DMS53 (cell line): Measurements from ENCODE around the gene UBE2H.

Experiments
- DNase-seq: peaks from one replicate; lab custom pipeline; 2025; lab: John Stamatoyannopoulos, UW

The UBE2H gene

DNA sequence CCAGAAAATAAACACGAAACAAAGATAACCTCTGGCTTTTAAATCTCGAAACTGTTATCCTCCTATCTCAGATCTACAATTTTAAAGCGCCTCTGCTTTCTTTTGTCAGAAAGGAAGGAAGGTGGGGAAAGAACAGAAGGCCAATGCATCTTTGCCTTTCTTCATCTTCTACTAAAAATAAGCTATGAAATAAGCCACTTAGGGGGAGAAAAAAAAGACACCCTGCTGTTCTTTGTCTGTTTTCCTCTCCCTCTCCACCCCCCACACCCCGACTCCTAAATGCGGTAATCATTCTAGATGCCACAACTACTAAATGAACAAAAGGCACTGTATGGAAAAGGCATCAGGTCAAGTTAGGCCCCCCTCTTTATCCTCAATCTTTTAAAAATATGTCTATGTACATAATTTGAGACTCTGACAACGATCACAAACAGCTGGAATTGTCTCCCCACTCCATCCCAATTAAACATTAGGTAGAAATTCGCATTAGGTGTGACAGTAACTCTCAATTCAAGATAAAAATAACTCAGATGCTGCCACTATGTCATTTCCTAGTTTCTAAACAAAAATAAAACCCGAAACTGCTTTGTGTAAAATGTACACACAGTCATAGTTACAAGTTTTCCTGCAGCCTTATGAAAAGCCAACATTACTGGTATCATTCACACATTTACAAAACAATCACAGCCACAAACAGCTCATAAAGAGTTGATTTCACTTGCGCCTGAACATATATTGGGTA, 2.4 kb downstream of the UBE2H start:
- peak; percentile 24 for DNase-seq

DNA sequence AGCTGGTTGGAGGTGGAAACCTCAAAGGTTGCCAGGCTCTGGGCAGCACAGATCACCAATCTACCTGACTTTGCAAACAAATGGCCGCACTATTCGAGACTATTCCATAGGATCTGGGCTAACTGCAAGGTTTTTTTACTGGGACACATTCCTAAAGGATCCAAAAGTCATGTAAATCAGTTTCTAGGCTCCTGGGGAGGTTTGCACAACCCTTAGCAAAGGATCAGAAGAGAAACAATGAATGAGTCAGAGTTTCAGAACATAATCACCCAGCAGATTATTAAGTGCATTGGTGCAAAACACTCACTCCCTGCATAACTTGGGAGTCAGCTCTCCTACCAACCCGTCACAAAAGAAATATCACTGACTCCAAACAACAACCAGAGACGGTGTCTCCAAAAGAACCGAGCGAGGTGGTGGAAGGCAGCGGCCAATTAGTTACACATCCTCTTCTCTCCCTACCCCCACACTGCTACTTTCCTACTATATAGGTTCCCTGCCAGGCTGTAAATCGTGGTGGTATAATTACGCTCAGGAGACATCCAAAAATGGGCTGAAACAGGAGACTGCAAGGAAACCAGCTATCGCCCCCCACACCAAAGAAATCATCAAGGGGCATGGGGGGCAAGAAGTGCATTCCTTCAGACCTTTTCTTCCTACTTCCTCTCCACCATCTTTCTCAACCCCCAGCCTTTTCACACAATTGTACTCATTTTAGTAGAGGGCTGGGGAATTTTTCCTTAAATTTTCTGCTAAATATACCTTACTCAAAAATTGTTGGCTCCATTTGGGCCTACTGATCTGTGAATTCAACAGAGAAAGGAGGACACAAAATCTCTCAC, 3.2 kb downstream of the UBE2H start:
- DNase-seq: peak; percentile 84

DNA sequence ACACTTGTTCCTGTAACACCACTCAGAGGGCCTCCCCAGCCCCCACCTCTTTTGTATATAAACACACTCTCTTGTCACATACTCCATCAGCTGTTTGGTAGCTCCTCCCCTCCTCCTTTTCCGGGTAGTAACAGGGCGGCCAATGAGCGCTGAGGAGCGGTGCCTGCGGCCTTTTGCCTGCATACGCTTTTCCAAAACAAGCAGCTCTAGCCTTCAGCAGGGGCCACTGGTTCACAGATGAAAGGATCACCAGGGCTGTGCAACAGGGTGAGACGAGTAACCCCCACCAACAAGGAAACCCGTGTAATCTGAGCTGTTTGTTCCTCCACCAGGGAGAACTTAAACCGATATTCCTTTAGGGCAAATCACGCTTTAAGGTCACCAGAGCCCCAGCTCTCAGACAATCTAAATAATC, 3.9 kb downstream of the UBE2H start:
- peak; percentile 98 for DNase-seq

DNA sequence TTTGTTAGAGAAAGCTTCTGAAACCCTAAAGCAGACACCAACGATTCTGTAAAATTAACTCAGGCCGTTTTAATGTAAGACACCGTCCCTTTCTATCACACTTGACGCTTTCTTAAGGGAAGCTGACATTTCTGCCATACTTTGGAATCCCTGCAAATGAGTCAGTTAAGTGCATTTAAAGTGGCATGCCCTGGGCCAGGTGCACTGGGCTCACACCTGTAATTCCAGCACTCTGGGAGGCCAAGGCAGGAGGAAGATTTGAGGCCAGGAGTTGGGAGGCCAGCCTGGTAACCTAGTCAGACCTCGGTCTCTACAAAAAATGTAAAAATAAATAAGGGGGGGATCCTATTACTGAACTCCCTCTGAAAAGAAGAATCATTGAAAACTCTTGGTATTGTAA, 4.4 kb downstream of the UBE2H start:
- DNase-seq: no peak

DNA sequence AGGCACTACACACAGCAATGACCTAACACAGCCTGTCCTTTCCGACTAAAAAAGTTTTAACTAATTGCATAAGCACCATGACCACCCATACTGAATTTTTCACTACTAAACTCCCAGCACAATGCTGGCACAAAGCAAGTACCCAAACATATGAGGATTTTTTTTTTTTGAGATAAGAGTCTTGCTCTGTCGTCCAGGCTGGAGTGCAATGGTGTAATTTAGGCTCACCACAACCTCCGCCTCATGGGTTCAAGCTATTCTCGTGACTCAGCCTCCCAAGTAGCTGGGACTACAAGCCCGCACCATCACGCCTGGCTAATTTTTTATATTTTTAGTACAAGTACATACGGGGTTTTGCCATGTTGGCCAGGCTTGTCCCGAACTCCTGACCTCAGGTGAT, 5.1 kb downstream of the UBE2H start:
- DNase-seq: no peak

DNA sequence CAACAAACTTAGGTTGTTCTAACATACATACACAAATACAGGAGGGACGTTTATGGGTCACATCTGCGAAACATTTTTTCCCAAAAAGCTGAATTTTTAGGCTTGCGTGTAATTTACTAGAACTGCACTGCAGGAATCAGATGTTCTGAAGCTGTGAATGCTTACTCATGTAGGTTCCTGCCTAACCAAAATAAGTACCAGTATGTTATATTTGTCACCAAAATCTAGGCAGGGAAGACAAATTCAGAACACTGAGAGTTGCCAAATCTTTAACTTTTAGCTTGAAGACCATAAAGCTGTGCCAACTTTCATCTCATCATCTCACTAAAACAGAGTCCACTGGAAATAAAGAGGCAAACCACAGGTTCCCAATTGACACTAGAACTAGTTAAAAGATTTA, 5.7 kb downstream of the UBE2H start:
- no peak for DNase-seq

DNA sequence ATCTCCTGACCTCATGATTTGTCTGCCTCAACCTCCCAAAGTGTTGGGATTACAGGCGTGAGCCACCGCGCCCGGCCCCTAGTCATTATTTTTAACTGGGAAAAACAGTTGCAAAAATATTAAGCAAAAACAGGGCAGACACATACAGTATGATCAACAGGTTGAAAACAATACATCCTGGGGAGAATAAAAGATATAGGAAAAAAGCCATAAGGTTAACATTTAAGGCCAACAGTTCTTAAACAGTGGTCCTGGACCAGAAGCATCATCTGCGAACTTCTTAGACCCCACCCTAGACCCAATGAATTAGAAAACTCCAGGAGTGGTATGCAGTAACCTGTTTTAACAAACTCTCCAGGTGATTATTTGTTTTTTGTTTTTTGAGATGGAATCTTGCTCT, 6.5 kb downstream of the UBE2H start:
- DNase-seq: no peak

DNA sequence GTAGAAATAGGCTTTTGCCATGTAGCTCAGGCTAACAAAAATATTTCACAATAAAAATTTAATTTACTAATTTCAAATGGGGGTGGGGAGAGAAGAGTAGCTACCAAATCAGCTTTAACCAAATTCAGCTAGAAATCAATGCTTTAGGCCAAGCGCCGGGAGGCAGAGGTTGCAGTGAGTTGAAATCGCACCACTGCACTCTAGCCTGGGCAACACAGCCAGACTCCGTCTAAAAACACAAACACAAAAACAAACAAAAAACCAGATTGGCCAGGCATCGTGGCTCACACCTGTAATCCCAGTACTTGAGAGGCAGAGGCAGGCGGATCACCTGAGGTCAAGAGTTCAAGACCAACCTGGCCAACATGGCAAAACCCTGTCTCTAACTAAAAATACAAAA, 9.4 kb downstream of the UBE2H start:
- DNase-seq: no peak

DNA sequence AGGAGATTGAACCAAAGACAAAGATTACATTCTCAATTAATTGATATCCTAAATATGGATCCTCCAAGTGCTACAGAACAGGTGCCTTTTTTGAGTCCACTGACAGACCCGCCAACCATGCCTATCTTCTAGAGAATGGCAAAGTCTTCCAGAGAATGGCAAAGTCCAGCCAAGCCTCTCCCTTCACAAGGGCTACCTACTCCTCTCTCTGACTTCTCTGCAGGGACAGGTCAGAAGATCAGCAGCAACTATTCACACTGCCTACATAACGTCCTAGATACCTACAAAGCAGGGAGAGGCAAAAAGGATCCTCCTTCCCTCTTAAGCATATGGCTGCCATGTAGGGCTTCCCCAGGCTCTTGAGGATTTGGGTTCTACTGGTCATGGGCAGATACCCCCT, 12.4 kb downstream of the UBE2H start:
- no peak for DNase-seq

DNA sequence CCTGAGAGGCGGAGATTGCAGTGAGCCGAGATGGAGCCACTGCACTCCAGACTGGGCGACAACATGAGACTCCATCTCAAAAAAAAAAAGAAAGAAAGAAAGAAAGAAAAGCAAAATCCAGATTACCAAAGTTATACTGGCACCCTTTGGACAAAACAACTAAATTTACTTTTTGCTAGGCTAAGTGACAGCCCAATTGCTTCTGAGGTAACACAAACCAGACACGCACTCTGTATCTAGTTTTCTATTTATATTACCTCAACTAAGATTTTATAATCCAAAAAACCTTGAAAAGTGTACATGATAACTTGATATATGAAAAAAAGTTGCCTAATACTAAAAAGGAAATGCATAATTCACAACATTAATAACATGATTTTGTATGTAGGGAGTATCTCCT, 12.9 kb downstream of the UBE2H start:
- DNase-seq: no peak

DNA sequence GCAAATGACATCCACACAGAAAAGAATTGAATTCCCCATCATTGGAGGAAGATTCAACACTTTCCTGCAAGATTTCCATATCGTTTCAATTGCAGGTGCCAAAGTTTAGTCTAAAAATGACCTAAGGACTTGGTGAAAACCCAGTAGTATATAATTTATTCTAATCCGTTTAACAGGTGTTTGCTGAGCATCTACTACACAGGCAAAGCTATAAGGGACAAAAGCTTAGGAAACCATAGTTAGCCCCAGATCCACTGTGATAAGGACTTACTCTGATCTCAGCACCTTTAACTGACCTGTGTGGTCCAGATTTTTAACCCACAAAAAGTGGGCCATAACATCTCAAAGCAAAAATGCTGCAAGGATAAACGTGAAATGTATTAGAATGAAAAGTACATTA, 19.1 kb downstream of the UBE2H start:
- DNase-seq: no peak

DNA sequence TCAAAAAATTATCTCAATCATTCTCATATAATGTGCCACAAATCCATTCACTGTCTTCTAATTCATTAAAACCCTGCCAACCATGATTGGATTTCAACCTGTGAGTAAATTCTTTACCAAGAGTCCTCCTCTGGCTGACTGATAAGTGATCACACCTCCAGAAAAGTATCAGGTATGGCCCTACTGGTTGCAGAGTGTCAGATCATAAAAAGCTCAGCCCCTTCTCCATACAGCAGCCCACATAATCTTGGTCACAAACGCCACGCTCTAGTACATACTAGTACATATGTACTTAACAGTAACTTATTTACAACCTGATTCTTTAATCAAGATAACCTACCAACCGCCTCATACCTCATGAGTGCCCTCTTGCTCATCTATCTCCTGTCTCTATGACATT, 26.1 kb downstream of the UBE2H start:
- no peak for DNase-seq

DNA sequence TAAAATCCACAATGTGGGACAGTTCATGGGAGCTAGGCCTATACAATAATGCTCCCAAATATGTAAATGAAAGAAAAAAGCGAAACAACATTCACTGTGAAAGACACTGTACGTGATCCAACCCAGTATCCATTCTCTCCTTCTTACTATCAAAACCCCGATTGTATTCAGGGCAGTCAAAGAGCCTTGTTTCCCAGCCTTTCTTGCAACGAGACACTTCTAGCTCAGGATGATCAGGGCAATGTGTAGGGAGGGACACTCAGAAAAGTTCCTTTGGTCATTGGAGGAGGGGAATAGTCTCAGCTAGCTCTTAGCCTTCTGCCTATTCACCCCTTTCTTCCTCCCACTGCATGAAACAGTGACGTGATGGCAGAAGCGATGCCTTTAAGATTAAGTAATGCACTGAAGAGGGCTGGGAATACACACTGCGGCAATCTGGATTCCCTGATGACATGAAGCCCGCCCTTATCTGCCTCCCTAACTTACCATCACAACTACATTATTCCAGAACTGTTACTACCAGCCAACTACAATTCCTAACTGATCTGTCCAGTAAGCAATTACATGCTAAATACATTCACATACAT, 27.3 kb downstream of the UBE2H start:
- no peak for DNase-seq

DNA sequence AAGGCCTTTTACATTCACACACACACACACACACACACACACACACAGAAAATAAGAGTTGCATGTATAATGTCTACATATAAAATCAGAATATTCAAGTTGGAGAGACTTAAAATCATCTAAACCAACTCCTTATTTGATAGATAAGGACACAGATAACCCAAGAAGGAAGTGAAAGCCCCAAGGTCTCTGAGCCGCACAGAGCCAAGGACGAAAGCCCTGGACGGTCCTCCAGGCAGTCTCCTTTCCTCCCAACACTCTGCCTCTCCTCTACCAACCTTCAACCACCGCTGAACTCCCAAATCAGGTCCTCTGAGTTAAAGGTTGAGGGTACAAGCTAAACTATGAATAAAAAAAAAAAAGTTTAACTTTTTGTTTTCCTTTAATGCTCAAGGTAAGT, 28.2 kb downstream of the UBE2H start:
- no peak for DNase-seq

DNA sequence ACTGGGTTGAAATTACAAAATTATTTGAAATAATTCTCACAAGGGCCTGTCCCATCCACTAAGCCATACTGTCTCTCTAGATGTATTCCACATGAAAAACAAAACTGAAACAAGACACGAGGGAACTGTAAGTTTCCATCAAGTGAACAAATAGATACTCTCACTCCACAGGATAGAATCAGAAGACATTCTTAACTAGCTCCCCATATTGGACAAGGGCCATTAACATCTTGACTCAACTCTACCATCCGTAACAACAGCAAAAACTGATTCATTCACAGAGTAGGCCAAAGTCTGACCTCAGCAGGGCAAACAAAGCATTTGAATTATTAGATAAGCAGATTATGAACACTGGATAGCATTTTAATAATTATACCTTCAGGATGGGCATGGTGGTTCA, 29.1 kb downstream of the UBE2H start:
- DNase-seq: no peak

DNA sequence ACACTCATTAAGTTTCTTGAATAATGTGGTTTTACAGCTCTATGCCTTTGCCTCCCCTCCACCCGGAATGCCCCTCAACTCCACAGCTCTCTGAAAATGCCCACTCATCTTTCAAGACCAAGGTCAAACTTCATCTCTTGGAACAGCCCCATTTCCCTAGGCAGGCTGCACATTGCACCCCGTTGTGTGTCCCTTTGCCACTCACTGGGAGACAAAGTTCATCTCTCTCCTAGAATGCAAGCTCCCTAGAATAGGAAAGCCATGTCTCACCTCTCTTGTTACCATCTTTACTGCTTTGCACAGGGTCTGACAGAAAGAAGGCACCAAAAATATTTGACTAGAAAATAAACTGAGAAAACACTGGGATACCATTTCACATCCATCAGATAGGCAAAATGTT, 33.3 kb downstream of the UBE2H start:
- no peak for DNase-seq

DNA sequence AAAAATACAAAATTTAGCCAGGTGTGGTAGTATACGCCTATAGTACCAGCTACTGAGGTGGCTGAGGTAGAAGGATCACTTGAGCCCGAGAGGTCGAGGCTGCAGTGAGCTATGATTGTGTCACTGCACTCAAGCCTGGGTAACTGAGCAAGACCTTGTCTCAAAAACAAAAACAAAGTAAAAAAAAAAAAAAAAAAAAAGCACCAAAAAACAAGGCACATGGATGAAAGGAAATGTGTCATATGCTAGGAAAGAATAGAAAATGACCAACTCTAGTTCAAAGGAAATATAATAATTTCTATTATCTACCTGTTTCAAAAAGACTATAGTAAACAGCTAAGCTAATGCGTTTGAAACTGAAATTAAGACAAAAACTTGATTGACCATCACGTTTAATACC, 33.8 kb downstream of the UBE2H start:
- DNase-seq: no peak

DNA sequence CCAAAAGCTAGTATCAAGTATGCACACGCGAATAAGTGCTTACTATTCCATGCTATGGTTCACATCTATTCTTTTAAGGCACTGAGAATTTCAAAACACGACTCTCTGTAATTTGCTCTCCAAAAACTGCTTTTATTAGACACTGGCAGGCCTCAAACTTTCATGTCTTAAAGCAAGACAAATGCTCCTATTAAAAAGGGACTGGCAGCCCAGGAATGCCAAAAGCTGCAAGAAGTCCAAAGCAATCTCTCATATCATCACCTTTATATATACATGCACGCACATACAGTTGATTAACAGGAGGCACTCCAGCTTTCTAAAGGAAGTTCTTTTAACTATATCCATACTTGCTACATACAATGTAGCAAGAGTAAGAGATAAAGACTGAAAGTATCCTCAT, 34.8 kb downstream of the UBE2H start:
- no peak for DNase-seq

DNA sequence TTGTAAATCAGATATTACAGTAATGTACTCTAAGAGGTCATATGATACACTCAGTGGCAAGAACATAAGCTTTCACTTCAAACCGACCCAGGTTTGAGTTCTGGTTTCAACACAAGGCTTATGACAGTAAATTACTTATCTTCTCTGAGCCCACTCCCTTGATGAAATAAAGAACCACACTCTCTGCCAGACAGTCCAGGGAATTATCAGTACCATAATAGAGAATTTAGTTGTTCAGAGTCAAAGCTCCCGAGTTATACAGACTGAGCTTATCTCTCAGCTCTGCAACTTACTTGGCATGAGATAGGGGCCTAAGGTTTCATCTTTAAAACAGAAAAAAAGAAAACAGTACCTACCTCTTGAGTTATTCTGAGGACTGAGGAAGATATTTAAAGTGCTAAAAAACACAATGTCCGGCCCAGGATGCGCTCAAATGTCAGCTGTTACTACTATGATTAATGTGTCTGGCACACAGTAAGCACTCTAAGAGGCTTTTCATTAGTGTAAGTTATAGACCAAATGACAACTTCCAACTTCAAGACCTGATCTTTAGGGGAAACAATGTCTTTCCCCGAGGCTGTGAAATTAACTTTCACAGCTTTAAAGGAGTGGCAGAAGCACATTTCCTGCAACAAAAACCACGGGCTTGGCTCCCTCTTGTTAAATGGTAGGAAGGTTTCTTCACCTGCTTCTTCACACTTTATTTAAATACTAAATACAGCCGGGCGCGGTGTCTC, 38.1 kb downstream of the UBE2H start:
- DNase-seq: no peak

DNA sequence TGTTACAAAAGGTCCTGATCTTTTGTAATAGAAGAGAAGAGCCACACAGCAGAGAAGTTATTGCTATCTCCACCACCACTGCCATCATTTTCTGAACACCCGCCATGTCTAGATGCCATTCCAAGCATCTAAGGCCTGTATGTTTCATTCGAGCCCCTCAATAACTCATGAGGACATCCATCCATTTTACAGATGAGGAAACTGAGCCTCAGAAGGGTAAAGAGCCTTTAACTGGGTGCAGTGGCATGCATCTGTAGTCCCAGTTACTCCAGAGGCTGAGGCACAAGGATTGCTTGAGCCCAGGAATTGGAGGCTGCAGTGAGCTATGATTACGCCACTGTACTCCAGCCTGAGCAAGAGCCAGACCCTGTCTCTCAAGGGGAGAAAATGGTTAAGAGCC, 39.3 kb downstream of the UBE2H start:
- DNase-seq: no peak

DNA sequence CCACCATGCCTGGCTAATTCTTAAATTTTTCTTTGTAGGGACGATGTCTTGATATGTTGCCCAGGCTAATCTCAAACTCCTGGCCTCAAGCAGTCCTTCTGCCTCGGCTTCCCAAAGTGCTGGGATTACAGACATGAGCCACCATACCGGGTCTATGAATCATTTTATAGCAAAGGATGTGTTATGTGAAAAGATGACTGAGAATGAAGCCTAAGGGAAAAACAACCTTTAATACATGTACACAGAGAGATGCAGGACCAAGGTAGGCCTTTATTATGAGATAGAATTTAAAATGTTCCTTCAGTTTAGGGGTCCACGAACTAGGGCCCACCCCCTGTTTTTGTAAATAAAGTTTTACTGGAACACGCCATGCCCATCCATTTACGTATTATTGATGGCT, 41.0 kb downstream of the UBE2H start:
- no peak for DNase-seq

DNA sequence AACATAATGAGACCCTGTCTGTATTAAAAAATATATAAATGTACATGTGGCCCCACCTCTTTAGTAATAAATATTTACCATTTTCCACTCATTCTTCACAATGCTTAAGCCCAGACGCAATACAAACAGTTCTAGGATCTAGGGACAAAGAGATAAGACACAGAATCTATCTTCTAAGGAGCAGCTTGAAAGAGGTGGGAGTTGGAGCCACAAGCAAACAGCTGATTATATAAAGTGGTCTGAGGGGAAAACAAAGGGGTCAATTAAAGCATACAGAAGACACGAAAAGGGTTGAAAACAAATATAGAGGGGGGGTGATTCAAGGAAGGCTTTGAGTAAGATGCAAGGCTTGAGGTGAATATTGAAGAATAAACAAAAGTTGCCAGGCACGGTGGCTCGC, 43.1 kb downstream of the UBE2H start:
- no peak for DNase-seq

DNA sequence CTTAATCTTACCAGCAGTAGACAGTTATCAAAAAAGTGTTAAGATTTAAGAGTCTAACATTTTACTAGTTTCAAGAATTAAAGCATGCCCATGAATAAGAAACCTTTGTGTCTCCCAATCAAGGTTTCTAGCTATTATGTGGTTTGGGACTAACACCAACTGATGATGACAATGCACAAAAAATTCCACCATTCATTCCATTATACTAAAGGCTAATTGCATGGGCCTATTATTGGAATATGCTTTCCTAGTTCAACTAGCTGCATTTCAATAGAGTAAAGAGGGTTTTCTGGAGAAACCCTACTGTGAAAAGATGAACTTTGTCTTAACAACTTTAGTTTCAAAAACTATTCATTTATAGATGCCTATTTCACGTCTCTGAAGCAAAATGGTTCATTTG, 44.6 kb downstream of the UBE2H start:
- no peak for DNase-seq
